Endothelial cell of umbilical vein (primary cell): Measurements from ENCODE around the gene STXBP2. TPM values are rescaled to one million over a fixed set of nuclear protein-coding genes. Genes with fewer than 3 reads are reported as not detected.

ENCODE experiments used
- BruUV-seq: library from RNA; stranded (reverse); fragments of 400-500 nt; replicated peaks from 2 replicates; lab custom pipeline; 2021; lab: Mats Ljungman, UMichigan
- CTCF ChIA-PET: fragments of 300-600, 350-600 bp; sonication (Branson Sonifier 250); formaldehyde crosslinking; loops from one replicate; lab custom pipeline; 2021; ENCODE audit warnings: antibody characterized with exemption, inconsistent platforms; lab: Charles Lee
- POLR2A ChIA-PET: fragments of 300-600, 350-600 bp; sonication (Branson Sonifier 250); formaldehyde crosslinking; loops from one replicate; lab custom pipeline; 2021; ENCODE audit warnings: antibody characterized with exemption, inconsistent platforms; lab: Charles Lee
- DNase-seq: peaks from one replicate; pipeline ENCODE4 v3.0.0-alpha.2; 2011; ENCODE audit warnings: low read depth, low spot score
- FAIRE-seq: peaks from 2 replicates; lab custom pipeline; 2011; peaks lifted over from hg19 to GRCh38; lab: Jason Lieb, UNC
- H2AFZ ChIP-seq: 2 replicates; pipeline ENCODE4 v1.6.0; 2012; ENCODE audit warnings: low read depth, low read length, control low read depth, inconsistent platforms
- H3K27ac ChIP-seq: 2 replicates; pipeline ENCODE4 v1.5.1; 2011; ENCODE audit warnings: low read depth, mild to moderate bottlenecking, control low read depth, low read length, moderate library complexity; ENCODE audit not compliant: insufficient read depth
- H3K27me3 ChIP-seq, 2 experiments: 2 replicates each; pipeline versions ENCODE4 v1.6.0 to v1.6.1; 2011; ENCODE audit warnings: low read length in 2 of 2, mixed read lengths in 1 of 2; ENCODE audit not compliant: control insufficient read depth in 2 of 2, insufficient read depth in 2 of 2
- H3K36me3 ChIP-seq, 2 experiments: 2 replicates in 1 of 2; 3 replicates in 1 of 2; pipeline ENCODE4 v1.5.1; 2011; ENCODE audit warnings: low read length in 2 of 2, mild to moderate bottlenecking in 1 of 2, moderate library complexity in 1 of 2; ENCODE audit not compliant: control insufficient read depth in 2 of 2, insufficient read depth in 2 of 2; ENCODE audit errors: extremely low read depth in 1 of 2
- H3K4me1 ChIP-seq: 3 replicates; pipeline ENCODE4 v1.5.1; 2011; ENCODE audit warnings: mild to moderate bottlenecking, low read length; ENCODE audit not compliant: control insufficient read depth, insufficient read depth; ENCODE audit errors: extremely low read depth
- H3K4me2 ChIP-seq: 2 replicates; pipeline ENCODE4 v1.6.1; 2011; ENCODE audit warnings: low read length, control low read depth, mixed read lengths; ENCODE audit not compliant: insufficient read depth
- H3K4me3 ChIP-seq, 3 experiments: fragments of 200-600 bp in 1 of 3; sonication (generic), shearing (Covaris generic) in 1 of 3; replicated peaks in 1 of 3; 2 replicates each; pipeline ENCODE4 v1.5.1; 2011 to 2016; ENCODE audit warnings: control low read depth in 3 of 3, low read length in 3 of 3, mild to moderate bottlenecking in 2 of 3, inconsistent platforms in 1 of 3, low read depth in 1 of 3, moderate library complexity in 1 of 3; ENCODE audit not compliant: insufficient read depth in 1 of 3
- H3K79me2 ChIP-seq: 2 replicates; pipeline ENCODE4 v1.6.0; 2012; ENCODE audit warnings: low read length, inconsistent platforms; ENCODE audit not compliant: control insufficient read depth, insufficient read depth
- H3K9ac ChIP-seq: replicated peaks from 2 replicates; pipeline ENCODE3; 2011; ENCODE audit warnings: low read length, control low read depth; ENCODE audit not compliant: insufficient read depth; ENCODE audit errors: extremely low read depth
- H3K9me1 ChIP-seq: replicated peaks from 3 replicates; pipeline ENCODE4 v1.6.0; 2011; ENCODE audit warnings: mild to moderate bottlenecking, low read length; ENCODE audit not compliant: control insufficient read depth, insufficient read depth; ENCODE audit errors: extremely low read depth
- H3K9me3 ChIP-seq: replicated peaks from 2 replicates; pipeline ENCODE4 v1.5.1; 2012; ENCODE audit warnings: low read length, inconsistent platforms; ENCODE audit not compliant: control insufficient read depth, insufficient read depth
- H4K20me1 ChIP-seq: replicated peaks from 2 replicates; pipeline ENCODE3; 2011; ENCODE audit warnings: mild to moderate bottlenecking, low read length; ENCODE audit not compliant: control insufficient read depth, insufficient read depth; ENCODE audit errors: extremely low read depth
- CTCF ChIP-seq, 2 donors: IDR thresholded peaks; 1 replicate in 1 of 2; 2 replicates in 1 of 2; pipeline ENCODE4 v1.5.1; 2011; ENCODE audit warnings: low read length in 2 of 2, mild to moderate bottlenecking in 2 of 2, moderate library complexity in 2 of 2, control low read depth in 1 of 2, inconsistent platforms in 1 of 2, low read depth in 1 of 2; ENCODE audit not compliant: insufficient read depth in 1 of 2; ENCODE audit errors: extremely low read depth in 1 of 2
- EZH2 ChIP-seq: IDR thresholded peaks from 2 replicates; pipeline ENCODE4 v1.6.1; 2012; ENCODE audit warnings: borderline replicate concordance, low read depth, mild to moderate bottlenecking, moderate library complexity, low read length, inconsistent platforms; ENCODE audit not compliant: severe bottlenecking
- FOS ChIP-seq: IDR thresholded peaks from 2 replicates; pipeline ENCODE4 v1.6.1; 2011; ENCODE audit warnings: mild to moderate bottlenecking, low read length, moderate library complexity, borderline replicate concordance; ENCODE audit not compliant: insufficient read depth
- GATA2 ChIP-seq: IDR thresholded peaks from 2 replicates; pipeline ENCODE4 v1.7.0; 2011; ENCODE audit warnings: low read depth, mild to moderate bottlenecking, moderate library complexity, mixed read lengths, low read length; ENCODE audit not compliant: insufficient read length, insufficient read depth
- JUN ChIP-seq: IDR thresholded peaks from 2 replicates; pipeline ENCODE4 v1.6.1; 2011; ENCODE audit warnings: borderline replicate concordance, low read depth; ENCODE audit not compliant: insufficient read length, insufficient read depth
- MAX ChIP-seq: IDR thresholded peaks from 2 replicates; pipeline ENCODE4 v1.6.1; 2011; ENCODE audit not compliant: insufficient read depth, insufficient read length
- POLR2A ChIP-seq: IDR thresholded peaks from 2 replicates; pipeline ENCODE4 v1.6.1; 2012; ENCODE audit warnings: low read depth, mild to moderate bottlenecking, control low read depth, low read length
- POLR2AphosphoS5 ChIP-seq: IDR thresholded peaks from 2 replicates; pipeline ENCODE4 v1.6.1; 2012; ENCODE audit warnings: low read depth, mild to moderate bottlenecking, control low read depth, low read length, moderate library complexity; ENCODE audit not compliant: insufficient read depth
- dilution Hi-C: fragments of 300-500 bp; cut with MboI; formaldehyde crosslinking; loops from one replicate; pipeline ENCODE4 v1.15.0; 2019; ENCODE audit warnings: low sequenced_read_pairs; ENCODE audit not compliant: extremely low pct_ligation_motif_present
- intact Hi-C: fragments of 100-400 bp; cut with micrococcal nuclease; formaldehyde crosslinking; loops from one replicate; pipeline ENCODE4 v1.10.0; 2022
- polyA plus RNA-seq, 4 experiments: library from polyadenylated mRNA; depleted of rRNA in 3 of 4; stranded (reverse) in 3 of 4; unstranded in 1 of 4; fragments of >200 nt; gene quantifications; 2 replicates each; pipeline versions ENCODE4 v1.2.1 to v1.2.3, GENCODE V29; 2011 to 2012; ENCODE audit warnings: missing spikeins in 1 of 4
- total RNA-seq: library from RNA; stranded (reverse); gene quantifications from 2 replicates; pipeline ENCODE4 v1.2.3, GENCODE V29; 2021

The STXBP2 gene
- total and polyA plus RNA-seq, 2 donors (not counting 3 experiments of a cell fraction or from before 2014, with no cell fraction given): 70.0 to 105 TPM

- BruUV-seq: no TSS peak
These were observed 29.6 kb upstream of the STXBP2 start for GRCh38 chr19:7607212-7607873.

GRCh38 chr19:7607874-7608560 is 28.9 kb upstream of the STXBP2 start:
- BruUV-seq: no TSS peak
- dilution Hi-C loops: no loop called here
- Histone ChIP-seq H3K9me1 (no peaks in the 10 kb centered on the region), H3K27ac (no peak overlapping the region), H3K36me3 (no peaks in the 10 kb centered on the region), H2AFZ (no peak overlapping the region), H3K9me3 (no peaks in the 10 kb centered on the region), H3K4me3 (no peak overlapping the region), H4K20me1 (no peaks in the 10 kb centered on the region), H3K27me3 (no peaks in the 10 kb centered on the region), H3K4me2 (no peak overlapping the region), H3K4me1 (no peaks in the 10 kb centered on the region), H3K79me2 (no peaks in the 10 kb centered on the region), H3K9ac (no peak overlapping the region)
- ChIA-PET CTCF (interaction anchor here (0.7 to 1.3 kb wide), 3 partner anchors 40 to 72 kb away, joined by 4 to 9 read pairs (median 7); partner anchors contain the start of gene TRAPPC5), POLR2A (no interaction called here)
- no peak for FAIRE-seq
- TF ChIP-seq FOS (no peak), JUN (no peak), POLR2A (no peak), POLR2AphosphoS5 (no peak), EZH2 (no peak), CTCF (IDR thresholded peaks at IDR 0.05; ENCODE audit: extremely low read depth in 1 of 2, insufficient read depth in 1 of 2, low read depth in 1 of 2, low read length in 2 of 2) (no peak), MAX (no peak), GATA2 (no peak)
- no peak for DNase-seq
- intact Hi-C loops: no loop called here

More at GRCh38 chr19:7607212-7607873, 29.6 kb upstream of the STXBP2 start:
- no peaks in the 10 kb centered on the region for H4K20me1 ChIP-seq
- no peak overlapping the region for H2AFZ ChIP-seq
- FAIRE-seq: no peak
- H3K36me3 ChIP-seq: no peaks in the 10 kb centered on the region
- H3K27ac ChIP-seq: no peak overlapping the region
- ChIA-PET POLR2A (no interaction called here), CTCF (no interaction called here)
- no peaks in the 10 kb centered on the region for H3K4me1 ChIP-seq
- DNase-seq: no peak
- H3K9me3 ChIP-seq: no peaks in the 10 kb centered on the region
- intact Hi-C loops (no loop called here), dilution Hi-C loops (no loop called here)
- H3K79me2 ChIP-seq: no peaks in the 10 kb centered on the region
- no peak overlapping the region for H3K4me3 ChIP-seq
- H3K4me2 ChIP-seq: no peak overlapping the region
- no peaks in the 10 kb centered on the region for H3K9me1 ChIP-seq
- TF ChIP-seq EZH2 (no peak), POLR2AphosphoS5 (no peak)
- H3K27me3 ChIP-seq: no peaks in the 10 kb centered on the region
- H3K9ac ChIP-seq: no peak overlapping the region
